ENCODE results near the gene TEP1. TPM values are rescaled to one million over a fixed set of nuclear protein-coding genes. Genes with fewer than 3 reads are reported as not detected.
A peak's percentile ranks its signal among the peaks of the same experiment; 100 is the strongest.
"Not testable (repeated sequence)": the region's sequence is repeated elsewhere in the genome, so short reads cannot be mapped to it uniquely, and the experiment has no call there.

TEP1 gene
- total RNA-seq, 1 donor: 22.0 TPM

GRCh38 chr14:20455355-20456300 lies 42.3 kb upstream of the TEP1 start:
- H3K4me3 ChIP-seq (ENCODE audit: low read depth, low read length): peak overlapping the region; percentile 92
- peak; percentile 93 for DNase-seq (ENCODE audit: low read depth)
- TF ChIP-seq CTCF (IDR thresholded peaks at IDR 0.05; ENCODE audit: insufficient read depth, low read depth, low read length): no peak

GRCh38 chr14:20454516-20455354 lies 41.4 kb upstream of the TEP1 start, which contains the start of the genes APEX1 and OSGEP:
APEX1 (plus strand) TSS chr14:20455226; CDS start chr14:20455646, 420 bp downstream.
OSGEP (minus strand) TSS chr14:20454812; CDS start chr14:20454683, 129 bp downstream.
- H3K4me3 ChIP-seq (ENCODE audit: low read depth, low read length): peak within 1 kb of the TSS; percentile 92
- no peak for TF ChIP-seq CTCF (IDR thresholded peaks at IDR 0.05; ENCODE audit: insufficient read depth, low read depth, low read length)
- peak; percentile 98 for DNase-seq (ENCODE audit: low read depth)

- DNase-seq (ENCODE audit: low read depth); H3K4me3 ChIP-seq (ENCODE audit: low read depth, low read length): not testable (repeated sequence)
These were observed 39.5 kb upstream of the TEP1 start for GRCh38 chr14:20452831-20453230.

GRCh38 chr14:20446889-20447288 lies 33.6 kb upstream of the TEP1 start:
- no peak overlapping the region for H3K4me3 ChIP-seq (ENCODE audit: low read depth, low read length)
- no peak for TF ChIP-seq CTCF (IDR thresholded peaks at IDR 0.05; ENCODE audit: insufficient read depth, low read depth, low read length)
- DNase-seq (ENCODE audit: low read depth): no peak

- H3K4me3 ChIP-seq (ENCODE audit: low read depth, low read length); DNase-seq (ENCODE audit: low read depth): not testable (repeated sequence)
These were observed 30.3 kb upstream of the TEP1 start for GRCh38 chr14:20443650-20444049.

- DNase-seq (ENCODE audit: low read depth): no peak
- TF ChIP-seq CTCF (IDR thresholded peaks at IDR 0.05; ENCODE audit: insufficient read depth, low read depth, low read length): no peak
- H3K4me3 ChIP-seq (ENCODE audit: low read depth, low read length): no peak overlapping the region
These were observed 28.2 kb upstream of the TEP1 start for GRCh38 chr14:20441461-20441860.

GRCh38 chr14:20440882-20441281 lies 27.6 kb upstream of the TEP1 start:
- no peak overlapping the region for H3K4me3 ChIP-seq (ENCODE audit: low read depth, low read length)
- no peak for DNase-seq (ENCODE audit: low read depth)
- TF ChIP-seq CTCF (IDR thresholded peaks at IDR 0.05; ENCODE audit: insufficient read depth, low read depth, low read length): no peak

Data from fibroblast of villous mesenchyme (primary cell).